OCI-LY3 (cell line): ENCODE data around the gene WDR18.

ENCODE experiments used
- EZH2phosphoT487 ChIP-seq: fragments of 200-600 bp; shearing (Covaris generic); IDR thresholded peaks from 2 replicates; pipeline ENCODE4 v1.6.1; 2018; ENCODE audit warnings: antibody characterized with exemption, mixed run types, low read depth
- TF ChIP-seq, protein P1 (sequence below): fragments of 200-600, 300-600 bp; sonication (generic); IDR thresholded peaks from 2 replicates; pipeline ENCODE4 v1.5.1; 2014; ENCODE audit warnings: antibody characterized with exemption, low read length, low read depth

DNA sequence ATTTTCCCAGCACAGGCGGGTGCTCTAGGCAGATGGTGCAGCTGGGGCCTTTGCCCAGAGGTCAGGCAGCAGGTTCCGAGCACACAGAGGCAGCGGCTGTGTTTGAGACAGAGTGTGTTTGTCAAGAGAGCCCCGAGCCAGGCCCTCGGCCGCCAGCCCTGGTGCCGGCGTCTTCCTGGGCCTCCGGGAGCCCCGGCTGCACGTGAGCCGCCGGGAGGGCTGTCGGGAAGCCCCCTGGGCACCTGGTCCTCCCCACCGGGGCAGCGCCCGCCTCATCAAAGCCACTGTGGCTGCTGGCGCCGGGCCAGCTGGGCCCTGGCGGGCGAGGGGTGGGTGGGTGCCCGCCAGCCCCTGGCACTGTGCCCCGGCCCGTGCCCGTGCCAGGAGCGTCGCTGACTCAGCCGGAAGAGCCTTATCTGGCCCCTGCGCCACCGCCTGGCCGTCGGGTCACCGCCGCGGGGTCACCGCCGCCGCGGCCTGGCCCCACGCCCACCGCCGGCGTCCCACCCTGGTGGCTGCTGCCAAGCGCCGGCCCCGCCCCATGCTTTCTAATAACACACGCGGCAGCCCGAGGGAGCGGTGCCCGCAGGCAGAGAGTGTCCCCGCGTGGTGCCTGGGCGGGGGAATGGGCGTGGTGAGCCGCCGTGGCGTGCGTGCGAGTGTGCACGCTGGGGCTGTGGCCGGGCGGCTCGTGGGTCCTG lies 43.4 kb upstream of the WDR18 start:
- no peak for TF ChIP-seq EZH2phosphoT487
- TF ChIP-seq, protein P1, sequence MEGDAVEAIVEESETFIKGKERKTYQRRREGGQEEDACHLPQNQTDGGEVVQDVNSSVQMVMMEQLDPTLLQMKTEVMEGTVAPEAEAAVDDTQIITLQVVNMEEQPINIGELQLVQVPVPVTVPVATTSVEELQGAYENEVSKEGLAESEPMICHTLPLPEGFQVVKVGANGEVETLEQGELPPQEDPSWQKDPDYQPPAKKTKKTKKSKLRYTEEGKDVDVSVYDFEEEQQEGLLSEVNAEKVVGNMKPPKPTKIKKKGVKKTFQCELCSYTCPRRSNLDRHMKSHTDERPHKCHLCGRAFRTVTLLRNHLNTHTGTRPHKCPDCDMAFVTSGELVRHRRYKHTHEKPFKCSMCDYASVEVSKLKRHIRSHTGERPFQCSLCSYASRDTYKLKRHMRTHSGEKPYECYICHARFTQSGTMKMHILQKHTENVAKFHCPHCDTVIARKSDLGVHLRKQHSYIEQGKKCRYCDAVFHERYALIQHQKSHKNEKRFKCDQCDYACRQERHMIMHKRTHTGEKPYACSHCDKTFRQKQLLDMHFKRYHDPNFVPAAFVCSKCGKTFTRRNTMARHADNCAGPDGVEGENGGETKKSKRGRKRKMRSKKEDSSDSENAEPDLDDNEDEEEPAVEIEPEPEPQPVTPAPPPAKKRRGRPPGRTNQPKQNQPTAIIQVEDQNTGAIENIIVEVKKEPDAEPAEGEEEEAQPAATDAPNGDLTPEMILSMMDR: peak; percentile 27; the same call in 1 of the 2 replicates
